Right lobe of liver (tissue), 6 donors: ENCODE data around the gene PSMC3IP. TPM values are rescaled to one million over a fixed set of nuclear protein-coding genes. Genes with fewer than 3 reads are reported as not detected.

Experiments used
- ATAC-seq, 4 donors: fragments of 200-7000 bp; cut with Tn5 transposase; one replicate each; pipeline ENCODE4 v1.9.1; 2020; ENCODE audit warnings: mild to moderate bottlenecking in 4 of 4, moderate library complexity in 4 of 4
- DNase-seq, 3 donors: peaks; one replicate each; pipeline ENCODE4 v3.0.0-alpha.2; 2020
- H3K27ac ChIP-seq, 3 donors: fragments of 200-600 bp; one replicate each; pipeline ENCODE4 v1.8.0; 2022
- H3K27me3 ChIP-seq, 2 donors: fragments of 200-600 bp; one replicate each; pipeline ENCODE4 v1.8.0; 2022
- H3K36me3 ChIP-seq, 4 donors: fragments of 200-600 bp; sonication (generic) in 1 of 4; one replicate each; pipeline versions ENCODE4 v1.5.1 to v1.8.0; 2017 to 2022; ENCODE audit warnings: control low read depth in 1 of 4
- H3K4me1 ChIP-seq, 4 donors: fragments of 200-600 bp; sonication (generic) in 1 of 4; one replicate each; pipeline versions ENCODE4 v1.5.1 to v1.8.0; 2017 to 2022; ENCODE audit warnings: control low read depth in 1 of 4
- H3K4me3 ChIP-seq, 3 donors: fragments of 200-600 bp; one replicate each; pipeline ENCODE4 v1.8.0; 2022
- H3K9me3 ChIP-seq, 4 donors: fragments of 200-600 bp; sonication (generic) in 1 of 4; one replicate each; pipeline versions ENCODE4 v1.5.1 to v1.8.0; 2017 to 2022; ENCODE audit warnings: control low read depth in 1 of 4
- CTCF ChIP-seq, 4 donors: fragments of 200-600 bp in 3 of 4; fragments of 450-650 bp in 1 of 4; IDR thresholded peaks; one replicate each; pipeline versions ENCODE4 v1.5.1 to v1.8.0; 2016 to 2022; ENCODE audit warnings: antibody characterized with exemption in 4 of 4, mild to moderate bottlenecking in 2 of 4
- POLR2A ChIP-seq: fragments of 450-650 bp; IDR thresholded peaks from one replicate; pipeline ENCODE4 v1.6.1; 2017; ENCODE audit warnings: antibody characterized with exemption, mild to moderate bottlenecking
- WGBS: methylation state at CpG from one replicate; pipeline ENCODE4 v1.1.6; 2018; ENCODE audit warnings: low coverage, low lambda C conversion rate; ENCODE audit not compliant: insufficient coverage; ENCODE audit errors: missing lambda C conversion rate; 5-methylcytosine and 5-hydroxymethylcytosine counted together
- intact Hi-C, 2 donors: fragments of 100-400 bp; cut with DNase I; formaldehyde crosslinking; loops; one replicate each; pipeline versions ENCODE4 v1.11.2 to v1.14.1; 2022
- total RNA-seq, 6 experiments: library from RNA; depleted of rRNA in 2 of 6; stranded (reverse); fragments of >200 nt in 2 of 6; fragmentation: NEBNext Ultra II Directional in 3 of 6; extraction: Animal tissue kit (Norgen Biotek cat#: 25700) in 3 of 6; gene quantifications; one replicate each; pipeline versions ENCODE4 v1.1.0 to v1.2.4, GENCODE V29; 2016 to 2023
- donor health status: DM: no; HTN: yes; CAD: no.
- donor health status: DM: no; HTN: no; CAD: no.
- donor health status: DM: no; HTN: no; CAD: no.
- donor health status: DM: no; HTN: yes; CAD: no.
- donor health status: DM: no; HTN: yes; CAD: no.

Gene PSMC3IP
- total RNA-seq, 6 experiments from 2014 or later: 0.26 to 2.4 (median 0.76) TPM

DNA sequence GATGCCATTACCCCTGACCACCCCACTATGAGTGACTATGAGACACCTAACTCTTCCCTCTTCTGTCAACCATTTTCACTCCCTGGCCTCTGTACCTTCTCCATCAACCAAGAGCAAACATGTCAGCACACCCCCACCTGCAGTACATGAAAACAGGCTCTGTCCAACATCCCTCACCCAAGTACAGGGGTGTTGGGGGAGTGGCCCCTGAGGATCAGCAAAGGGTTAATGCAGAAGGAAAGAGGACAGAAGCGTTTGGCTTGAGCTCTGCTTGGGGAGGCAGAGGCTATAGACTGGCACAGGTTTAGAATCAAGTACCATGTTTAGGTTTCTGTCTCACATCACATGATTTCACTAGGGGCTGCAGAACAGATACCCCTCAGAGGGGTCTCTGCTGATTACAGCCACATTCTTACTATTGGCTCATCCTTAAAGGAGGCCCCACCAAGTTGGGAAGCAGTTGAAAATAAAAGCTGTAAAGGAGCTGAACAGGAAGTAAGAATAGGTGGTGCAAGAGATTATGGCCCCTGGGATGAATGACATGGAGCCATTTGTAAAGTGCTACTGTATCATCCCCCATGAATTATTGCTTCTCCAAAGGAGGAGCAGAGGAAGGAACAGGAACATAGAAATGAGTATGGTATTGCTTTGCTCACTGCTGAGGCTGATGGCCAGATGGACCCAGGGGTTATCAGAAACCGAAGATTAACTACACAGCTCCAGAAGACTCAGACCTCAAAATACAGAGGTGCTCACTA lies 2.4 kb upstream of the PSMC3IP start:
- intact Hi-C loops: loop anchor here in 1 of 2 donors (10.0 kb wide), 1 partner anchor 105 kb away; the partner anchor contains the start of genes CCR10 and CNTNAP1
- ATAC-seq (no peak), DNase-seq (no peak)
- H3K4me3 ChIP-seq: no peak overlapping the region
- 9% methylated on average over 1 of the region's 2 CpGs for WGBS
- H3K36me3 ChIP-seq: peaks cover 9 to 46% (median 23%) of the 10 kb centered on the region in 4 donors
- peaks cover 0 to 15% (median 6%) of the 10 kb centered on the region in 4 donors for H3K4me1 ChIP-seq
- no peak overlapping the region for H3K27ac ChIP-seq
- no peaks in the 10 kb centered on the region for H3K9me3 ChIP-seq
- TF ChIP-seq POLR2A: no peak
- no peak for TF ChIP-seq CTCF (IDR thresholded peaks at IDR 0.05)
- H3K27me3 ChIP-seq: no peaks in the 10 kb centered on the region

DNA sequence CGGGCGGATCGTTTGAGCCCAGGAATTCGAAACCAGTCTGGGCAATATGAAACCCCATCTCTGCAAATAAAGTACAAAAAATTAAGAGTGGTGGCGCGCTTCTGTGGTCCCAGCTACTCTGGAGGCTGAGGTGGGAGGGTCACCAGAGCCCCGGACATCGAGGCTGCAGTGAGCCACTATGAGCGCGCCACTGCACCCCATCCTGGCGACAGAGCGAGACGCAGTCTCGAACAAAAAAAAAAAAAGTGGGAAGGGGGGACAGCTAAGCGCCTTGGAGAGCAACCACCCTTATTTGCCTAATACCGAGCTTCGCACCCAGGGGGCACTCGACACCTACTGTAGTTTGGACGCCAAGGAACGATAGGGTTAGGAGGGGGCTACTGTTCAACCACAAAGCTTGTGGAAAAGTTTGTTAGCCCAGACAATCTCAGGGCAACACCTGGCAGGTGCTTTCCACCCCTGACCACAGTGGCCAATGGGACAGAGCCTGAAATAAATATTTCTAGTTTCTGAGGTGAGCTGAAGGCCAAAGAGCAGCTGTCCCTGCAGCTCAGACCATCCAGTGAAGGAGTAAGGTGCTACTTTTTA lies 847 bp upstream of the PSMC3IP start:
- intact Hi-C loops: no loop called here
- TF ChIP-seq CTCF (IDR thresholded peaks at IDR 0.05) (peak; percentile 55 to 60 (median 58)), POLR2A (no peak)
- no peaks in the 10 kb centered on the region for H3K27me3 ChIP-seq
- H3K4me1 ChIP-seq: peaks cover 0 to 15% (median 6%) of the 10 kb centered on the region in 4 donors
- peak; percentile 62 to 72 (median 66) for DNase-seq
- peak overlapping the region; percentile 67 to 90 (median 80) for H3K4me3 ChIP-seq
- H3K36me3 ChIP-seq: peaks cover 5 to 38% (median 18%) of the 10 kb centered on the region in 4 donors
- peak overlapping the region; percentile 37 to 85 (median 81) for H3K27ac ChIP-seq
- ATAC-seq: peak; percentile 65 to 72 (median 67)
- H3K9me3 ChIP-seq: no peaks in the 10 kb centered on the region
- WGBS: under 1% methylated on average over 20 of the region's 20 CpGs

- intact Hi-C loops: no loop called here
- no peaks in the 10 kb centered on the region for H3K27me3 ChIP-seq
- H3K9me3 ChIP-seq: no peaks in the 10 kb centered on the region
- H3K4me1 ChIP-seq: peaks cover 0 to 17% (median 8%) of the 10 kb centered on the region in 4 donors
- H3K36me3 ChIP-seq: peaks cover 11 to 38% (median 22%) of the 10 kb centered on the region in 4 donors
- H3K4me3 ChIP-seq: peak overlapping the region; percentile 67 to 90 (median 80)
- DNase-seq: no peak
- TF ChIP-seq POLR2A: no peak
- no peak for TF ChIP-seq CTCF (IDR thresholded peaks at IDR 0.05)
- WGBS: 23% methylated on average over 6 of the region's 18 CpGs
- peak in 1 of 4 donors; percentile 4 for ATAC-seq
- H3K27ac ChIP-seq: no peak overlapping the region
These were observed 393 bp downstream of the PSMC3IP start for GRCh38 chr17:42577140-42577531.

DNA sequence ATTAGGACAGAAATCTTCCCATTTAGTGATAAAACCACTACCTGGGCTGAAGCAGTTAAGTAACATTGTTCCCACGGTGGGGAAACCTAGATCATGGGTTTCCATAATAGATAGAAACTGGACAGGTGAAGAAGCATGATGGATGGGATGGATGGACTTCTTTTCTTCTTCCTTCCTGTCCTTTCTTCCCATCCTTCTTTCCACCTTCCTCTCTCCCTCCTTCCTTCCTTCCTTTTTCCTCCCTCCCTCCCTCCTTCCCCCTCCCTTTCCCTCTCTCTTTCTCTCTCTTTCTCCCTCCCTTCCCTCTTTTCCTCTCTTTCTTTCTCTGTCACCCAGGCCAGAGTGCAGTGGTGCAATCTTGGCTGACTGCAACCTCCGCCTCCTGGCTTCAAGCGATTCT lies 3.1 kb downstream of the PSMC3IP start:
- no peak for ATAC-seq
- peaks cover 0 to 34% (median 12%) of the 10 kb centered on the region in 4 donors for H3K4me1 ChIP-seq

More for the DNA sequence above, 3.1 kb downstream of the PSMC3IP start:
- TF ChIP-seq POLR2A (no peak), CTCF (IDR thresholded peaks at IDR 0.05) (no peak)
- no peak for DNase-seq
- Histone ChIP-seq H3K9me3 (no peaks in the 10 kb centered on the region), H3K27me3 (no peaks in the 10 kb centered on the region), H3K4me3 (no peak overlapping the region), H3K36me3 (peaks cover 11 to 46% (median 22%) of the 10 kb centered on the region in 4 donors), H3K27ac (no peak overlapping the region)
- WGBS: 80% methylated on average over 3 of the region's 3 CpGs
- intact Hi-C loops: no loop called here
